ENCODE data around the gene RNF26.

GRCh38 chr11:119335091-119335654 is 846 bp downstream of the RNF26 start:
- TF ChIP-seq EP300 (IDR thresholded peaks at IDR 0.05; ENCODE audit: borderline replicate concordance in 1 of 2, control insufficient read depth in 1 of 2, low read depth in 2 of 2, low read length in 2 of 2), result no peak
- no peak for TF ChIP-seq EZH2 (IDR thresholded peaks at IDR 0.05; ENCODE audit: borderline replicate concordance, control insufficient read depth, low read depth, low read length)
- TF ChIP-seq BMI1 (IDR thresholded peaks at IDR 0.05; ENCODE audit: borderline replicate concordance), result no peak
- no peak for TF ChIP-seq HCFC1 (IDR thresholded peaks at IDR 0.05; ENCODE audit: low read length)
- no peak for TF ChIP-seq CHD2 (IDR thresholded peaks at IDR 0.05; ENCODE audit: borderline replicate concordance, low read depth, low read length)
- no peak for TF ChIP-seq ATF7 (IDR thresholded peaks at IDR 0.05; ENCODE audit: low read depth)
- no peak for TF ChIP-seq MYC (IDR thresholded peaks at IDR 0.05; ENCODE audit: insufficient read depth, insufficient read length, insufficient replicate concordance, low read length, severe bottlenecking)
- TF ChIP-seq, protein P1, sequence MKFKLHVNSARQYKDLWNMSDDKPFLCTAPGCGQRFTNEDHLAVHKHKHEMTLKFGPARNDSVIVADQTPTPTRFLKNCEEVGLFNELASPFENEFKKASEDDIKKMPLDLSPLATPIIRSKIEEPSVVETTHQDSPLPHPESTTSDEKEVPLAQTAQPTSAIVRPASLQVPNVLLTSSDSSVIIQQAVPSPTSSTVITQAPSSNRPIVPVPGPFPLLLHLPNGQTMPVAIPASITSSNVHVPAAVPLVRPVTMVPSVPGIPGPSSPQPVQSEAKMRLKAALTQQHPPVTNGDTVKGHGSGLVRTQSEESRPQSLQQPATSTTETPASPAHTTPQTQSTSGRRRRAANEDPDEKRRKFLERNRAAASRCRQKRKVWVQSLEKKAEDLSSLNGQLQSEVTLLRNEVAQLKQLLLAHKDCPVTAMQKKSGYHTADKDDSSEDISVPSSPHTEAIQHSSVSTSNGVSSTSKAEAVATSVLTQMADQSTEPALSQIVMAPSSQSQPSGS (IDR thresholded peaks at IDR 0.05; ENCODE audit: low read length), result no peak
- TF ChIP-seq, protein P2, sequence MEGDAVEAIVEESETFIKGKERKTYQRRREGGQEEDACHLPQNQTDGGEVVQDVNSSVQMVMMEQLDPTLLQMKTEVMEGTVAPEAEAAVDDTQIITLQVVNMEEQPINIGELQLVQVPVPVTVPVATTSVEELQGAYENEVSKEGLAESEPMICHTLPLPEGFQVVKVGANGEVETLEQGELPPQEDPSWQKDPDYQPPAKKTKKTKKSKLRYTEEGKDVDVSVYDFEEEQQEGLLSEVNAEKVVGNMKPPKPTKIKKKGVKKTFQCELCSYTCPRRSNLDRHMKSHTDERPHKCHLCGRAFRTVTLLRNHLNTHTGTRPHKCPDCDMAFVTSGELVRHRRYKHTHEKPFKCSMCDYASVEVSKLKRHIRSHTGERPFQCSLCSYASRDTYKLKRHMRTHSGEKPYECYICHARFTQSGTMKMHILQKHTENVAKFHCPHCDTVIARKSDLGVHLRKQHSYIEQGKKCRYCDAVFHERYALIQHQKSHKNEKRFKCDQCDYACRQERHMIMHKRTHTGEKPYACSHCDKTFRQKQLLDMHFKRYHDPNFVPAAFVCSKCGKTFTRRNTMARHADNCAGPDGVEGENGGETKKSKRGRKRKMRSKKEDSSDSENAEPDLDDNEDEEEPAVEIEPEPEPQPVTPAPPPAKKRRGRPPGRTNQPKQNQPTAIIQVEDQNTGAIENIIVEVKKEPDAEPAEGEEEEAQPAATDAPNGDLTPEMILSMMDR (IDR thresholded peaks at IDR 0.05 in 2 of 3, conservative IDR thresholded peaks at IDR 0.05 in 1 of 3; ENCODE audit: control insufficient read depth in 2 of 3, extremely low read depth in 1 of 3, insufficient read depth in 1 of 3, low read depth in 3 of 3, low read length in 3 of 3), result no peak
- TF ChIP-seq SMC3 (IDR thresholded peaks at IDR 0.05; ENCODE audit: borderline replicate concordance, low read length), result no peak
- no peak for TF ChIP-seq RCOR1 (conservative IDR thresholded peaks at IDR 0.05; ENCODE audit: low read depth, low read length)
